GM04503 (cell line): Measurements from ENCODE around the gene SNAPIN.

Experiments used
- DNase-seq: peaks from one replicate; pipeline ENCODE4 v3.0.0-alpha.2; 2012; ENCODE audit warnings: low read depth

Gene SNAPIN

DNA sequence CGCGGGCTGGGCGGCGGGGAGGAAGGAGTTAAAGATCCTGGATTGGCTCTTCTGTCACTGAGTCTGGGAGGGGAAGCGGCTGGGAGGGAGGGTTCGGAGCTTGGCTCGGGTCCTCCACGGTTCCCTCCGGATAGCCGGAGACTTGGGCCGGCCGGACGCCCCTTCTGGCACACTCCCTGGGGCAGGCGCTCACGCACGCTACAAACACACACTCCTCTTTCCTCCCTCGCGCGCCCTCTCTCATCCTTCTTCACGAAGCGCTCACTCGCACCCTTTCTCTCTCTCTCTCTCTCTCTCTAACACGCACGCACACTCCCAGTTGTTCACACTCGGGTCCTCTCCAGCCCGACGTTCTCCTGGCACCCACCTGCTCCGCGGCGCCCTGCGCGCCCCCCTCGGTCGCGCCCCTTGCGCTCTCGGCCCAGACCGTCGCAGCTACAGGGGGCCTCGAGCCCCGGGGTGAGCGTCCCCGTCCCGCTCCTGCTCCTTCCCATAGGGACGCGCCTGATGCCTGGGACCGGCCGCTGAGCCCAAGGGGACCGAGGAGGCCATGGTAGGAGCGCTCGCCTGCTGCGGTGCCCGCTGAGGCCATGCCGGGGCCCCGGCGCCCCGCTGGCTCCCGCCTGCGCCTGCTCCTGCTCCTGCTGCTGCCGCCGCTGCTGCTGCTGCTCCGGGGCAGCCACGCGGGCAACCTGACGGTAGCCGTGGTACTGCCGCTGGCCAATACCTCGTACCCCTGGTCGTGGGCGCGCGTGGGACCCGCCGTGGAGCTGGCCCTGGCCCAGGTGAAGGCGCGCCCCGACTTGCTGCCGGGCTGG is 20.2 kb downstream of the SNAPIN start, which contains the start of gene NPR1:
Gene NPR1, plus strand, starts transcription at position 170 of the 818 bp plus-strand sequence. Its CDS starts 421 bp downstream, at position 591.
- no peak for DNase-seq

- DNase-seq: no peak
Observed at GRCh38 chr1:153679337-153680119, 21.0 kb downstream of the SNAPIN start.

- DNase-seq: no peak
Observed at GRCh38 chr1:153680120-153680403, 21.6 kb downstream of the SNAPIN start.

GRCh38 chr1:153682730-153683129 is 24.2 kb downstream of the SNAPIN start:
- DNase-seq: no peak

GRCh38 chr1:153683854-153684253 is 25.4 kb downstream of the SNAPIN start:
- no peak for DNase-seq

DNA sequence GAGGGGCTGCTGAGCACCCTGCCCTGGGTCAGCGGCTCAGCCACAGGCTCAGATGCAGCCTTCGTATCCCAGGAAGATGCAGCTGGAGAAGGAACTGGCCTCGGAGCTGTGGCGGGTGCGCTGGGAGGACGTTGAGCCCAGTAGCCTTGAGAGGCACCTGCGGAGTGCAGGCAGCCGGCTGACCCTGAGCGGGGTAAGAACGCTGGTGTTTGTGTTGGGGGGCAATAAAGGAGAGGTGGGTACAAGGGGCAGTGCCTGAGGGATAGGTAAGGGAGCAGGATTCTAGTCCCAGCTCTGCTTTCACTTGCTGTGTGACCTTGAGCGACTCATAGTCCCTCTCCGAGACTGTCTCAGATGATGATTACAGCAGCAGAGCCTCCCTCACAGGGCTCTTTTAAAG is 26.4 kb downstream of the SNAPIN start:
- DNase-seq: no peak

DNA sequence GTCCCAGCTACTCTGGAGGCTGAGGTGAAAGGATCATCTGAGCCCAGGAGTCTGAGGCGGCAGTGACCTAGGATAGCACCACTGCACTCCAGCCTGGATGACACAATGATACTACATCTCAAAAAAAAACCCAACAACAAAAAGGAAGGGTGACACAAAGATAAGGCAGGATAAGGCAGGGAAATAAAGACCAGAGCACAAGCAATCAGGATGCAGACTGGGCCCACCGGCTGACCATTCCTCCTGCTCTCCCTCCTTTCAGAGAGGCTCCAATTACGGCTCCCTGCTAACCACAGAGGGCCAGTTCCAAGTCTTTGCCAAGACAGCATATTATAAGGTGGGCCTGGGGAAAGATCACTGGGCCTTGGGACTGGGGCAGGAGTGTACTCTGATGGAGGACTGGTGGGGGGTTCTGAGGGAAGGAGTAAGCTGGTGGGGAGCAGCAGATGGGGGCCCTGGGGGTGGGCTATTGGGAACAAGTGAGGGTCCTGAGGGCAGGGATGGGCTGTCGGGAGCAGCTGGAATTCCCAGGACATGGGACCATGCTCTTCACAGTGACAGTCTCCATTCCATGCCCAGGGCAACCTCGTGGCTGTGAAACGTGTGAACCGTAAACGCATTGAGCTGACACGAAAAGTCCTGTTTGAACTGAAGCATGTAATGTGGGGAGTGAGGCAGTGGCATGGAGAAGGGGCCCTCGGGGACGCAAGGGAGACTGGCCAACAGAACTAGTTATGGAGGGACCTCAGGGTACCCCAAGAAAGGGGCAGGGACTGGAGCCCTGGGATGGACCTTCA is 27.2 kb downstream of the SNAPIN start:
- no peak for DNase-seq

DNA sequence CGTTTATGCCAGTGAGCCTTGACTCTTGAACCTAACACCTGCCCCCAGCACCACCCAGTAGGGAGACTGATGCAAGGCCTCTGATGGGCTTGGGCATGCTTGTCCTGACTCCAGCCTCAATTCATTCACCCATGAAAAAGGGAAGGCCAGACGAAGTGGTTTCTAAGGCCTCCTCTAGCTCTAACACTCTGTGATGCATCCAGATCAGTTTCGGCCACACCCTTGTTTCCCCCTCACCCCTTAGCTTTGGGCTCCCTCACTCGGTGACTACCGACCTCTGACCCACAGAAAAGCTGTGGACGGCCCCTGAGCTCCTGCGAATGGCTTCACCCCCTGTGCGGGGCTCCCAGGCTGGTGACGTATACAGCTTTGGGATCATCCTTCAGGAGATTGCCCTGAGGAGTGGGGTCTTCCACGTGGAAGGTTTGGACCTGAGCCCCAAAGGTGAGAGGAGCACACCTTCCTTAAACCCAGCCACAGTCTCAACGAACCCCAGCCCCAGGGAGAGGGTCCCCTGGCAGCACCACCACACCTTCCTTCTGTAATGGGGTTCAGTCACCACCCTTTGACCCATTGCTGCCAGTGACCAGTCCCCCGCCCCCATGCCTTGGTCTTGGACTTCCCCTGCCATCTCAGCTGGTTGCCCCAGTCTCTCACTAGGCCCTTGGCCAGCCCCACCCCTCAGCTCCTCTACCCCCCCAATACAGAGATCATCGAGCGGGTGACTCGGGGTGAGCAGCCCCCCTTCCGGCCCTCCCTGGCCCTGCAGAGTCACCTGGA is 29.0 kb downstream of the SNAPIN start:
- no peak for DNase-seq

GRCh38 chr1:153688276-153688675 is 29.8 kb downstream of the SNAPIN start:
- no peak for DNase-seq

DNA sequence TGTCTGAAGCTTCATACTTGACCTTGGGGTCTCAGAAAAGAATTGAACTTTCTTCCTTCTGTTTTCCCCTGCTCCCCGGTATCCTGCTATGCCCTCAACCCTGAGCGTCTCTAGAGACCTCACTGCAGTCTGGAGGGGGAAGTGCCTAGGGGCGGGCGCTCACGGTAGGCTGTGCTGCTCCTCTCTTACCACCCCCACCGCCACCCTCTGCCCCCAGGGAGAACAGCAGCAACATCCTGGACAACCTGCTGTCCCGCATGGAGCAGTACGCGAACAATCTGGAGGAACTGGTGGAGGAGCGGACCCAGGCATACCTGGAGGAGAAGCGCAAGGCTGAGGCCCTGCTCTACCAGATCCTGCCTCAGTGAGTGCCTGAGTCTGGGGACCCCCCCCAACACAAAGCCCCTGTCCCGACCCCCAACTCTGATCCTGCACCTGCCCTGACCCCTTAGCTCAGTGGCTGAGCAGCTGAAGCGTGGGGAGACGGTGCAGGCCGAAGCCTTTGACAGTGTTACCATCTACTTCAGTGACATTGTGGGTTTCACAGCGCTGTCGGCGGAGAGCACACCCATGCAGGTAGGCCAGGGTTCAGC is 30.3 kb downstream of the SNAPIN start:
- no peak for DNase-seq

- no peak for DNase-seq
Observed at GRCh38 chr1:153693466-153693865, 35.0 kb downstream of the SNAPIN start.

DNA sequence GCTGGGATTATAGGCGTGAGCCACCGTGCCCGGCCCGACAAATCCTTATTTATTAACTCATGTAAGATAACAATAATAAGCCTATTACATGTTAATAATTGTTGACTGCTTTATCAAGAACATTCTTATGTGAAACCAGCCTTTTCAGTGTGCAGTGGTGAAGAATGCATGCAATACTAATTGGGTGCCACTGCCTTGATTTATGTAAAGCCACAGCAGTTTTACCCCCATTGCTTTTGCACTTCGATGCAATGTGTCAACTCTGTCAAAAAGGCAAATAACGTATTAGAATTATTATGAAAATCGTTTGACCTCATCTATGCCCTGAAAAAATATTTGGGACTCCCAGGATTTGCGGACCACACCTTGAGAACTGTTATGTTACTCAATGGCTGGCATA is 38.2 kb downstream of the SNAPIN start:
- no peak for DNase-seq

DNA sequence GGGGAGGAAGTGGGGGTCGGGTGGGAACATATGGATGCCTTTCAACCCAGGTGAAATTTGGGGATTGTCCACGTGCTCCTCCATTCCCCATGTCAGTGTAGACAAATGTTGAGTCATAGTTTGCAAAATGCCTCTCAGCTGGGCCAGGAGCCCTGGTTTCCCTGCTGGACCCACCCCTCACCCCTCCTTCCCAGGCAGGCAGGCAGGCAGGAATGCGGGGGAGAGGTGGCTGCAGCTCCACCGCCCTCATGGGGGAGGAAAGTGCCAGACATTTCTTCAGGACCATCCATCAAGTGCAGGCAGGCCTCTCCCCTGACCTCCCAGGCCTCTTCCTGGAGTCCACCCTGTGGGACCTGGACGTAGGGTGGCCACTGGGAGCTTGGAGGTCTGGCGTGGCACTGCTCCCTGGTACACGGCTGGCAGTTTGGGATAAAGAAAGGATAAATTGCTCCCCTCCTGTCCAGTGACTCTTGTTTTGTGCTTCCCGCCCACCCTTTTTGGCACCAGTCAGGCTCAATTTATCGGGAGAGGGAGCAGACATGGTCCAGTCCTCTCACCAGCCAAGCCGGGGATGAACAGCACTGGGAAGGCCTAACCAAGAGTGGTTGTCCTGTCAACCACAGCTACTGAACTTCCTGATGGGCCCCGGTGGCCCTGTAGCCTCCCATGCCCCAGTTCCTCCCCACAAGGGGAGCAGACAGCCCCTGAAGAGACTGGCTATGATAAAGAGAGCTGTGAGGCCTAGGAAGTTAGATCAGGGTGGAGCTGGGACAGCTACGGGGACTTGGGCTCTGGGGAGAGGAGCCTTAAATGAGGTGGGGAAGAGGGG is 38.9 kb downstream of the SNAPIN start:
- no peak for DNase-seq

DNA sequence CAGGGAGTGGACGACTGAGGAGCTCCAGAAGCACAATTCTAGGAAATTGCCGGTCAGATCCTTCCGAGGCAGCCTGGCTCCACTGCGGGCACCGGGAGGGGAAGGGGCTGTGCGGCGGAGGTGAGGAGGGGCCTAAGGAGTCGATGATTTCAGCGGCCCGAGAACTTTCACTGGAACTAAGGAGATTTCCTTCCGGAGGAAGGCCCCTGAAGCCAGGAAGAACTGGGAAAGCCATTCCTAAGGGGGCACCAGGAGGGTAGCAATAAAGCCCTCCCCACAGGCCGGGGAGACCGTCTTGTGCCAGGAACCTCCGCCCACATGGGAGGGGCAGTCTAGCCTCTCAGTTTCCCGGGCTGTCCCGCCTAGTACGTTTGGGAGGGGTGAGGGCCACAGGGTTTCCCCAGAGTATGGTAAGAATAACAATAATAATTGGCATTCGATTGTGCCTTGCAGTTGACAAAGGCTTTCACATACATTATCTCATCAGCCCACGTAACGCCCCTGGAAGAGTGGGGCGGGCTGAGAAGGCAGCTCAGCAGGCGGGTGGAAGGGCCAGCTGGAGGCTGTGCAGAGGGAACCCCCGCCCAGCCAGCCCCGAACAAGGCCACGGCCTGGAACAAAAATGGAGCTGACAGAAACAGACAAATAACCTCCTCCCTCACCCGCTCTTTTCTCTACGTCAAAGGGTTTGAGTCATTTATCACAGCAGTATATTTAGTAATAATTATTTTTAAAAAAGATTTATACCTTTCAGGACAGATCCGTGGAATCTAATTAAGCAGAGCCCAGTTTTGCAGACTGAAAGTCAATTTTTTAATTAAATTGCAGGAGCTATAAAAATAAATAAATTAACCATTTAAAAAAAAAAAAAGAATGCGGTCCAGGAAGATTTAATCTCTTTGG is 39.8 kb downstream of the SNAPIN start:
- DNase-seq: no peak

- DNase-seq: peak; percentile 63
Observed at GRCh38 chr1:153698923-153699714, 40.6 kb downstream of the SNAPIN start.

DNA sequence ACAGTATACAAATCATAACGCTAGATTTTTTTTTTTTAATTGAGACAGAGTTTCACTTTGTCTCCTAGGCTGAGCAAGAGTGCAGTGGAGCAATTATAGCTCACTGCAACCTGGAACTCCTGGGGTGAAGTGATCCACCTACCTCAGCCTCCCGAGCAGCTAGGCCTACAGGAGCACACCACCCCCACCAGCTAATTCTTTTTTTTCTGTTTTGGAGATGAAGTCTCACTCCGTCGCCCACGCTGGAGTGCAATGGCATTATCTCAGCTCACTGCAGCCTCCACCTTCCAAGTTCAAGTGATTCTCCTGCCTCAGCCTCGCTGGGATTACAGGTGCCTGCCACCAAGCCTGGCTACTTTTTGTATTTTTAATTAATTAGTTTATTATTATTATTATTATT is 41.3 kb downstream of the SNAPIN start:
- no peak for DNase-seq

DNA sequence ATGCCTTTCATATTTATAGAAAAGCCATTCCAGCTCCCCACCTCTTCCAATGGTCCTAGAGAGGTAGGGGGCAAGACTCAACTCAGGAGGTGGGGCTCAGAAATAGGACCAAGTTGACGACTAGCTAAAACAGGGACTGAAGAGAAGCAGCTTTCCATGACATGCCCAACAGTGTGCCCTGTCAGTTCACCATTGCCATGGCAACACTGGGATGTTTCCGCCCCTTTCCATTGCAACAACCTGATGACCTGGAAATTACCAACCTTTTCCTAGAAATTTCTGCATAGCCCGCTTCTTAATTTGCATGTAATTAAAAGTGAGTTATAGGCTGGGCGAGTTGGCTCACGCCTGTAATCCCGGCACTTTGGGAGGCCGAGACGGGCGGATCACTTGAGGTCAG is 47.0 kb downstream of the SNAPIN start:
- DNase-seq: no peak

GRCh38 chr1:153711026-153711425 is 52.5 kb downstream of the SNAPIN start:
- no peak for DNase-seq
